GM12878 (cell line): Measurements from ENCODE around the gene TTC19. TPM values are rescaled to one million over a fixed set of nuclear protein-coding genes. Genes with fewer than 3 reads are reported as not detected.

ENCODE experiments used
- ATAC-seq: fragments of 200-7000 bp; cut with Tn5 transposase; 3 replicates; pipeline ENCODE4 v1.9.1; 2020; ENCODE audit warnings: mild to moderate bottlenecking, moderate library complexity
- BruUV-seq: library from RNA; stranded (reverse); fragments of 400-500 nt; replicated peaks from 2 replicates; lab custom pipeline; 2021; lab: Mats Ljungman, UMichigan
- CTCF ChIA-PET: fragments of 300-600 bp; sonication (Branson Sonifier 250); formaldehyde crosslinking; extraction: SDS; loops from one replicate; lab custom pipeline; 2021; ENCODE audit warnings: inconsistent platforms; lab: Yijun Ruan, JAX
- POLR2A ChIA-PET: fragments of 350-600 bp; formaldehyde crosslinking; extraction: SDS; loops from one replicate; lab custom pipeline; 2021; ENCODE audit warnings: inconsistent platforms; lab: Charles Lee
- RAD21 ChIA-PET: fragments of 300-600 bp; sonication (Branson Sonifier 250); formaldehyde crosslinking; loops from one replicate; lab custom pipeline; 2023; ENCODE audit warnings: antibody characterized with exemption; ENCODE audit not compliant: unreplicated experiment; lab: Charles Lee
- SMC1A ChIA-PET: fragments of 300-600 bp; sonication (Branson Sonifier 250); formaldehyde crosslinking; loops from one replicate; lab custom pipeline; 2023; ENCODE audit not compliant: unreplicated experiment, uncharacterized antibody; lab: Charles Lee
- DNase-seq: peaks from one replicate; pipeline ENCODE4 v3.0.0-alpha.2; 2011; ENCODE audit warnings: low read depth, low spot score
- FAIRE-seq: peaks from 3 replicates; lab custom pipeline; 2011; peaks lifted over from hg19 to GRCh38; lab: Jason Lieb, UNC
- H2AFZ ChIP-seq: 2 replicates; pipeline ENCODE4 v1.6.0; 2011; ENCODE audit warnings: low read depth, low read length, control low read depth; ENCODE audit not compliant: control insufficient read depth
- H3K27ac ChIP-seq: 2 replicates; pipeline ENCODE4 v1.5.1; 2011; ENCODE audit warnings: control low read depth; ENCODE audit not compliant: control insufficient read depth, insufficient read depth
- H3K27me3 ChIP-seq, 2 experiments: replicated peaks in 1 of 2; 2 replicates each; pipeline versions ENCODE4 v1.6.0 to v1.6.1; 2011; ENCODE audit warnings: low read length in 1 of 2; ENCODE audit not compliant: control insufficient read depth in 2 of 2, insufficient read depth in 2 of 2
- H3K36me3 ChIP-seq, 2 experiments: 2 replicates each; pipeline ENCODE4 v1.5.1; 2011; ENCODE audit warnings: low read length in 1 of 2; ENCODE audit not compliant: control insufficient read depth in 2 of 2, insufficient read depth in 2 of 2
- H3K4me1 ChIP-seq: 2 replicates; pipeline ENCODE4 v1.6.1; 2011; ENCODE audit warnings: mild to moderate bottlenecking, low read length, moderate library complexity, mixed read lengths; ENCODE audit not compliant: control insufficient read depth, insufficient read depth
- H3K4me2 ChIP-seq: 2 replicates; pipeline ENCODE4 v1.6.0; 2011; ENCODE audit warnings: control low read depth; ENCODE audit not compliant: control insufficient read depth, insufficient read depth
- H3K4me3 ChIP-seq: fragments of 200-600 bp; sonication (generic); 2 replicates; pipeline ENCODE4 v1.5.1; 2016
- H3K79me2 ChIP-seq: 2 replicates; pipeline ENCODE4 v1.6.0; 2011; ENCODE audit warnings: low read length; ENCODE audit not compliant: control insufficient read depth, insufficient read depth
- H3K9ac ChIP-seq: 2 replicates; pipeline ENCODE4 v1.8.0; 2011; ENCODE audit warnings: low read length, control low read depth, mixed read lengths; ENCODE audit not compliant: control insufficient read depth, insufficient read depth
- H3K9me3 ChIP-seq: replicated peaks from 3 replicates; pipeline ENCODE4 v1.5.1; 2011; ENCODE audit warnings: mild to moderate bottlenecking, low read length; ENCODE audit not compliant: control insufficient read depth, insufficient read depth
- H4K20me1 ChIP-seq: 2 replicates; pipeline ENCODE4 v1.6.0; 2011; ENCODE audit not compliant: control insufficient read depth, insufficient read depth
- CEBPB ChIP-seq, 2 experiments: fragments of 150-350 bp in 1 of 2; IDR thresholded peaks; 2 replicates each; pipeline ENCODE4 v1.6.1; 2012 to 2014; ENCODE audit warnings: low read depth in 2 of 2, low read length in 2 of 2, borderline replicate concordance in 1 of 2, inconsistent platforms in 1 of 2
- FOXM1 ChIP-seq: IDR thresholded peaks from 2 replicates; pipeline ENCODE4 v1.6.1; 2012; ENCODE audit warnings: low read depth, mild to moderate bottlenecking, inconsistent platforms, low read length, moderate library complexity
- GATAD2B ChIP-seq: fragments of 450-650 bp; conservative IDR thresholded peaks from 2 replicates; pipeline ENCODE4 v1.6.1; 2017; ENCODE audit warnings: low read depth, mild to moderate bottlenecking, moderate library complexity
- IKZF2 ChIP-seq, 2 experiments: fragments of 450-650 bp; IDR thresholded peaks; 2 replicates each; pipeline ENCODE4 v1.6.1; 2017; ENCODE audit warnings: mild to moderate bottlenecking in 2 of 2, moderate library complexity in 2 of 2
- IRF5 ChIP-seq: fragments of 450-650 bp; IDR thresholded peaks from 2 replicates; pipeline ENCODE4 v1.6.1; 2017; ENCODE audit warnings: borderline replicate concordance
- KAT2A ChIP-seq: conservative IDR thresholded peaks from 2 replicates; pipeline ENCODE4 v1.6.1; 2011; ENCODE audit warnings: low read depth, low read length; ENCODE audit not compliant: control insufficient read depth
- KLF5 ChIP-seq: fragments of 450-650 bp; IDR thresholded peaks from 2 replicates; pipeline ENCODE4 v1.6.1; 2014; ENCODE audit warnings: mild to moderate bottlenecking; ENCODE audit not compliant: partially characterized antibody
- MAX ChIP-seq: IDR thresholded peaks from 2 replicates; pipeline ENCODE4 v1.6.1; 2012; ENCODE audit warnings: low read depth, low read length, improper control_type of control experiment
- MEF2B ChIP-seq: fragments of 450-650 bp; IDR thresholded peaks from 2 replicates; pipeline ENCODE4 v1.6.1; 2018; ENCODE audit warnings: mild to moderate bottlenecking, moderate library complexity; ENCODE audit not compliant: partially characterized antibody, poor library complexity, severe bottlenecking
- MTA2 ChIP-seq: fragments of 450-650 bp; IDR thresholded peaks from 2 replicates; pipeline ENCODE4 v1.6.1; 2016; ENCODE audit warnings: low read depth, mild to moderate bottlenecking, moderate library complexity
- MXI1 ChIP-seq: fragments of 150-350 bp; IDR thresholded peaks from 2 replicates; pipeline ENCODE4 v1.6.1; 2011; ENCODE audit warnings: low read depth, mild to moderate bottlenecking, inconsistent platforms, low read length, improper control_type of control experiment
- NR2F1 ChIP-seq: fragments of 450-650 bp; conservative IDR thresholded peaks from 2 replicates; pipeline ENCODE4 v1.6.1; 2017; ENCODE audit warnings: mild to moderate bottlenecking
- NRF1 ChIP-seq: conservative IDR thresholded peaks from 2 replicates; pipeline ENCODE4 v1.6.1; 2011; ENCODE audit warnings: mild to moderate bottlenecking, low read depth, low read length, improper control_type of control experiment
- PAX5 ChIP-seq: IDR thresholded peaks from 2 replicates; pipeline ENCODE4 v1.6.1; 2011; ENCODE audit warnings: low read depth, low read length, borderline replicate concordance
- PAX8 ChIP-seq: fragments of 450-650 bp; IDR thresholded peaks from 2 replicates; pipeline ENCODE4 v1.6.1; 2017; ENCODE audit warnings: mild to moderate bottlenecking, moderate library complexity
- POU2F2 ChIP-seq: IDR thresholded peaks from 3 replicates; pipeline ENCODE4 v1.6.1; 2011; ENCODE audit warnings: low read depth, mild to moderate bottlenecking, low read length, borderline replicate concordance
- RAD51 ChIP-seq: fragments of 450-650 bp; IDR thresholded peaks from 2 replicates; pipeline ENCODE4 v1.6.1; 2016; ENCODE audit warnings: moderate library complexity, mild to moderate bottlenecking, inconsistent platforms
- RBBP5 ChIP-seq: fragments of 200-600 bp; sonication (generic); conservative IDR thresholded peaks from 2 replicates; pipeline ENCODE4 v1.6.1; 2016
- RCOR1 ChIP-seq: conservative IDR thresholded peaks from 2 replicates; pipeline ENCODE4 v1.6.1; 2012; ENCODE audit warnings: low read depth, low read length, improper control_type of control experiment
- SIN3A ChIP-seq: IDR thresholded peaks from 2 replicates; pipeline ENCODE4 v1.6.1; 2012; ENCODE audit warnings: low read depth, low read length, improper control_type of control experiment
- SMAD1 ChIP-seq: fragments of 450-650 bp; IDR thresholded peaks from 2 replicates; pipeline ENCODE4 v1.6.1; 2018; ENCODE audit warnings: mild to moderate bottlenecking, low read depth; ENCODE audit not compliant: partially characterized antibody
- SMC3 ChIP-seq: IDR thresholded peaks from 2 replicates; pipeline ENCODE4 v1.6.1; 2011; ENCODE audit warnings: low read length, improper control_type of control experiment, borderline replicate concordance
- SPI1 ChIP-seq: IDR thresholded peaks from 2 replicates; pipeline ENCODE4 v1.6.1; 2011; ENCODE audit warnings: low read depth, mild to moderate bottlenecking, low read length, moderate library complexity, borderline replicate concordance; ENCODE audit not compliant: insufficient read depth
- TCF7 ChIP-seq: IDR thresholded peaks from 2 replicates; pipeline ENCODE4 v1.6.1; 2014; ENCODE audit warnings: antibody characterized with exemption, borderline replicate concordance
- YY1 ChIP-seq: IDR thresholded peaks from 2 replicates; pipeline ENCODE4 v1.6.1; 2011; ENCODE audit warnings: low read depth, mild to moderate bottlenecking, low read length
- ZNF24 ChIP-seq: fragments of 450-650 bp; IDR thresholded peaks from 2 replicates; pipeline ENCODE4 v1.6.1; 2017; ENCODE audit warnings: antibody characterized with exemption, mild to moderate bottlenecking
- ZZZ3 ChIP-seq: IDR thresholded peaks from 2 replicates; pipeline ENCODE4 v1.6.1; 2011; ENCODE audit warnings: low read depth; ENCODE audit not compliant: control insufficient read depth, insufficient read length
- WGBS: methylation state at CpG from one replicate; pipeline ENCODE4 v1.1.6; 2016; ENCODE audit warnings: low lambda C conversion rate; ENCODE audit not compliant: insufficient replicate concordance, insufficient coverage; ENCODE audit errors: missing lambda C conversion rate; 5-methylcytosine and 5-hydroxymethylcytosine counted together
- in situ Hi-C: fragments of 300-500 bp; cut with MboI; formaldehyde crosslinking; loops from 9 replicates; pipeline ENCODE4 v1.14.3; 2018; ENCODE audit warnings: mixed read lengths
- intact Hi-C: fragments of 100-400 bp; cut with micrococcal nuclease; formaldehyde crosslinking; loops from one replicate; pipeline ENCODE4 v1.14.2; 2022; ENCODE audit not compliant: unreplicated experiment
- polyA plus RNA-seq, 11 experiments: library from polyadenylated mRNA; depleted of rRNA in 4 of 11; unstranded in 6 of 11; stranded (reverse) in 5 of 11; fragments of >200 nt; fragmentation: Nextera tagmentation in 4 of 11; fragmentation: Illumina TruSeq in 1 of 11; extraction: Ambion mirVana in 4 of 11; extraction: Trizol in 1 of 11; gene quantifications; 1 replicate in 1 of 11; 2 replicates in 10 of 11; pipeline versions ENCODE4 v1.2.1 to v1.2.3, GENCODE V29; 2011 to 2016; ENCODE audit warnings: inconsistent platforms in 2 of 11, missing spikeins in 2 of 11, low read depth in 1 of 11
- total RNA-seq, 4 experiments: library from RNA; depleted of rRNA in 3 of 4; stranded (reverse); fragments of >200 nt in 3 of 4; fragmentation: Illumina TruSeq in 1 of 4; extraction: Trizol in 1 of 4; gene quantifications; 2 replicates each; pipeline versions ENCODE4 v1.2.1 to v1.2.3, GENCODE V29; 2013 to 2021

Gene TTC19
- total and polyA plus RNA-seq, 10 of the 15 experiments (the other 5 are each of a cell fraction or from before 2014, with no cell fraction given): 5.3 to 29.8 (median 20.1) TPM

GRCh38 chr17:15981208-15981607 is 18.4 kb upstream of the TTC19 start:
- 5% methylated on average over 2 of the region's 2 CpGs for WGBS
- no peak overlapping the region for H3K9ac ChIP-seq
- in situ Hi-C loops (loop anchor here (25.0 kb wide), 2 partner anchors 419 to 719 kb away; partner anchors contain the start of genes PMP22 and TVP23C), intact Hi-C loops (no loop called here)
- H3K79me2 ChIP-seq: no peaks in the 10 kb centered on the region
- no peaks in the 10 kb centered on the region for H3K27me3 ChIP-seq
- CTCF ChIA-PET: no interaction called here
- peaks cover 17% of the 10 kb centered on the region for H3K4me1 ChIP-seq
- H4K20me1 ChIP-seq: 0 out of 2 replicates have a peak, but pooled peaks cover 3% of the 10 kb centered on the region
- H3K4me2 ChIP-seq: peak overlapping the region; percentile 56
- H3K9me3 ChIP-seq: no peaks in the 10 kb centered on the region
- H3K36me3 ChIP-seq: no peaks in the 10 kb centered on the region
- POLR2A ChIA-PET: no interaction called here
- no TSS peak for BruUV-seq
- ATAC-seq: peak; percentile 98
- DNase-seq: peak; percentile 55
- H2AFZ ChIP-seq: no peak overlapping the region
- peak; percentile 80 for FAIRE-seq
- RAD21 ChIA-PET: interaction anchor here (0.7 kb wide), 1 partner anchor 232 kb away, joined by 3 read pairs; no protein-coding TSS in a partner anchor
- H3K4me3 ChIP-seq: no peak overlapping the region
- SMC1A ChIA-PET: interaction anchor here (0.7 to 1.8 kb wide), 2 partner anchors 17 to 23 kb away, joined by 3 to 5 read pairs; no protein-coding TSS in a partner anchor
- H3K27ac ChIP-seq: no peak overlapping the region
- TF ChIP-seq IKZF2 (IDR thresholded peaks at IDR 0.05) (peak in 1 of 2 experiments; percentile 32; a peak in 2 of 4 replicates), SMAD1 (no peak), RBBP5 (no peak), RCOR1 (no peak), CEBPB (IDR thresholded peaks at IDR 0.05; ENCODE audit: borderline replicate concordance in 1 of 2, low read depth in 2 of 2, low read length in 2 of 2) (0 out of 4 replicates have a peak, but pooled peaks of 1 of the 2 experiments have one; percentile 36), MXI1 (no peak), KLF5 (no peak), FOXM1 (0 out of 2 replicates have a peak, but pooled peaks have one; percentile 18), NRF1 (no peak), IRF5 (no peak), ZNF24 (no peak), RAD51 (no peak), KAT2A (no peak), PAX8 (no peak), ZZZ3 (no peak), SMC3 (no peak), PAX5 (peak; percentile 22; the same call in 1 of the 2 replicates), NR2F1 (no peak), MEF2B (no peak), YY1 (no peak), MAX (no peak), MTA2 (peak; percentile 28; the same call in 1 of the 2 replicates), GATAD2B (no peak), POU2F2 (no peak), TCF7 (no peak), SIN3A (no peak), SPI1 (peak; percentile 79)
